SU-DHL-6 (cell line): ENCODE results near the gene TPRKB.

Source experiments
- CTCF ChIP-seq: fragments of 200-600 bp; sonication (generic); IDR thresholded peaks from one replicate; pipeline ENCODE4 v1.5.1; 2017; ENCODE audit warnings: antibody characterized with exemption, mild to moderate bottlenecking, low read length, moderate library complexity; ENCODE audit not compliant: insufficient read depth, poor library complexity, severe bottlenecking
- EZH2phosphoT487 ChIP-seq: fragments of 200-600 bp; sonication (generic), shearing (Covaris generic); conservative IDR thresholded peaks from 2 replicates; pipeline ENCODE4 v1.6.1; 2018; ENCODE audit warnings: mild to moderate bottlenecking, antibody characterized with exemption, low read length, moderate library complexity, mixed read lengths

- TF ChIP-seq CTCF (no peak), EZH2phosphoT487 (no peak)
Observed at GRCh38 chr2:73716543-73717250, 20.4 kb downstream of the TPRKB start.
